A172 (cell line): ENCODE results near the gene TUBGCP4. TPM values are rescaled to one million over a fixed set of nuclear protein-coding genes. Genes with fewer than 3 reads are reported as not detected.
A peak's percentile ranks its signal among the peaks of the same experiment; 100 is the strongest.
"Not testable (repeated sequence)": the region's sequence is repeated elsewhere in the genome, so short reads cannot be mapped to it uniquely, and the experiment has no call there.

ENCODE experiments used
- DNase-seq: peaks from one replicate; pipeline ENCODE4 v3.0.0-alpha.2; 2015; ENCODE audit warnings: low spot score
- total RNA-seq: library from RNA; depleted of rRNA; stranded (reverse); fragments of >200 nt; shearing (Covaris generic); gene quantifications from 2 replicates; pipeline ENCODE4 v1.2.3, GENCODE V29; 2014; rRNA removed

Gene TUBGCP4
- total RNA-seq, result 9.0 and 11.2 TPM in 2 replicates

GRCh38 chr15:43370975-43371974, at the start of gene TUBGCP4, which contains the start of gene ZSCAN29:
Gene TUBGCP4 (plus strand): TSS chr15:43371101. CDS start chr15:43371355, 254 bp downstream.
Gene ZSCAN29 (minus strand): TSS chr15:43371043. CDS start chr15:43369913, 1,130 bp downstream.
- peak; percentile 40 for DNase-seq

DNA sequence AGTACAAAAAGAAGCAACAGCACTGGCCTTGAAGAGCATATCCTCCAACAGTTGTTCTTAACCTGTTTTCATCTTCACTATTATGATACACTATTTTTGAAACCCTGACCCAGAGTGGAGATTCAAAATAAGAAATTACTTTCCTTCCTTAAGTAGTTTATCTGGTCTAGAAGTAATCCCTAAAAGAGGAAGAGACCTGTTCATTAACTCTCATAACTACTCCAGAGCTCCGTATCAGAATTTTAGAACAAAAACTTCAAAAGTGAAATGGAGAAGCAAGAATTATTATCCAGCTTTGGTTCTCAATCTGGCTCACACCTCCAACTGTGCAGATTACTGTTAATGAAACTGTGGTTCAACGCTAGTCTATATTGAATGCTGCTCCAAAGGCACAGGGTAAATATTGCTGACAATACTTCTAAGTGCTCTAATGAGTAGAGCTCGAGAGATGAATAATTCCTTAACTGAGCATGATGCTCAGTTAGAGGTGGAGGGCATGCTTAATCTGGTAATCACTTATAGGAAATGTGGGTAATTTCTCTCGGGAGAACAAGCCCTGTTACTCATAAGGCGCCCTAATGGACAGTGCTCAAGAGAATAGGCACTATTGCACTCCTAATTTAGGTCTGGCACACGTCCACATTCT, 45.7 kb upstream of the TUBGCP4 start:
- DNase-seq, result no peak

DNA sequence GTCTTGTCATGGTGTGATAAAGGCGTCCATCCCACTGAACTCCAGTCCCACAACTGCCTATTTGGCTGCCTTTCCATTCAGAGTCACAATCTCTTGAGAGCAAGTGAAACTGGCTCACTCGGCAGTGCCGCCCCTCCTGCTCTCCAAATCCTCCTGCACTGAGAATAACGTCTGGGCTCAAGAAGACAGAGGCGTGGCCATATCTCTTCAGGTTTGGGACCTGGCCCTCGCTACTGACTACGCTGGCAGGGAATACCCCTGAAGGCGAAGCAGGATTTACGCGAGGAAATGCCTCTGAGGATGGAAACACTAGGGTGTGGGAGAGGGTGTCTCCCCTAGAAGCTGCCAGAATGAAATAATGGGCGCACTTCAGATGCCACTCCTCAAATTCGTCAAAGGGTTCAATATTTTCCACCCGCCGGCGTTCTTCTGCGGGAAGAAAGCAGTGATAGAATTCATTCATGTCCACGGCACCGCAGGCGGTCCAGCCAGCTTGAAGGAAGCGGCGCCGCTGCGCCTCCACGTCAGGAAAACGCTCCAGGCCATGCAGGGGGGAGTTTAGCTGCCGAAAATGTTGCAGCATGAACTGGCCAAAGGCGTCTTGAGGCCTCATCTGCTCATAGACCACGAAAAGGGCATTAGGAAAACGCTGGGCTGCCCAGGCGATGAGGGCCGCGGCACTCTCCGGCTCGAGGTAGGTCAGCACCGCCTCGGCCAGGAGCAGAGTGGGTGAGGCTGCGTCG, 41.5 kb upstream of the TUBGCP4 start:
- DNase-seq, result no peak

- peak; percentile 90 for DNase-seq
Measured at GRCh38 chr15:43329960-43330779, 40.7 kb upstream of the TUBGCP4 start, which contains the start of gene LCMT2. Gene LCMT2 (minus strand): TSS chr15:43330573. CDS start chr15:43330489, 84 bp downstream.

DNA sequence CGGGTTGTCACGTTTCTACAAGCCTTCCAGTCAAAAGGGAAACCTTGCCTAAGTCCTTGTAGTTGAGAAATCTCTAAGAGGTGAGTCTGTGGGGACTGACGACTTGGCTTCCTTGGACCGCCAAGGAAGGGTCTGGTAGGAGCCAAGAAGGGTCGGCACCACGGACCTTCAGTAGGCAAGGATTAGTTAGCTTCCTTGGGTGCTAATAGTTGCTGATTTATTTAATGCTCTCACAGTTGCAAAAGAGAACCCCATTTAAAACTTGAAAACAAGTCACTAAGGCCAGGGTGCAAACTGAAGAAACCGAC, 40.2 kb upstream of the TUBGCP4 start:
- no peak for DNase-seq

GRCh38 chr15:43346305-43346704, 24.6 kb upstream of the TUBGCP4 start:
- no peak for DNase-seq

DNA sequence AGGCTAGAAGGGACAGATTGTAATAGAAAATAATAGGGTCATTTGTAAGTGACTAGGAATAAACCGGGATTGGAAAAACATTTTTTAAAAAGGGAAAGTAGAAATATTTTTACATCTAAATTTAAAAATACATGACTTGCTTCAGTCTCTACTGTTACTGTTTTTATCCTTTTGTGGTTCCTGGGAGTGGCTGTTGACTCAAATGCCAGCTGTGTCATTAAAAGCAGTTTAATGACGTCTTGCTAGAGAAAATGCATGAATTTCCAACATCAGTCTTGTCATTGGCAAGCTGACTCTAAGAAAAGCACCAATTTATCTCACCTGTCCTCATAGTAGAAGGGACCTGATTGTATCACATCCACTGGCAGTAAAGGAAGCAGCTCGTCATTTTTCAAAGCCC, 23.8 kb upstream of the TUBGCP4 start:
- no peak for DNase-seq

GRCh38 chr15:43352693-43353382, 18.1 kb upstream of the TUBGCP4 start:
- DNase-seq, result no peak

DNA sequence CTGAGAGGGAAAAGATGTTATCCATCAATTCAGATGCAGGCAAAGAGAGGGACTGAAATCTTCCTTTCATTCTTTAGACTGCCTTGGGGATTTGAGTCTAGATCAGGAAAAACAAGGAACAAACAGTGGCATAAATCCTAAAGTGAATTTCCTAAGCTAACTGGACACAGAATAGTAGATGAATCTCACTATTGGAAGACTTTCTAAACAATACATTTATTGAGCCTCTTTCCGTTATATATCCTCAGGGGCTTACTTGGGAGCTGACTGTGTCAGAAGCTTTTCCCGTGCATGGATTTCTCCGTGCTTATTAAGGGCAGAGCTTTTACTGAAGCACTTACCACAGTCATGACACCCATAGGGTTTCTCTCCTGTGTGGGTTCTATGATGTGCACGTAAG, 10.1 kb upstream of the TUBGCP4 start:
- no peak for DNase-seq

DNA sequence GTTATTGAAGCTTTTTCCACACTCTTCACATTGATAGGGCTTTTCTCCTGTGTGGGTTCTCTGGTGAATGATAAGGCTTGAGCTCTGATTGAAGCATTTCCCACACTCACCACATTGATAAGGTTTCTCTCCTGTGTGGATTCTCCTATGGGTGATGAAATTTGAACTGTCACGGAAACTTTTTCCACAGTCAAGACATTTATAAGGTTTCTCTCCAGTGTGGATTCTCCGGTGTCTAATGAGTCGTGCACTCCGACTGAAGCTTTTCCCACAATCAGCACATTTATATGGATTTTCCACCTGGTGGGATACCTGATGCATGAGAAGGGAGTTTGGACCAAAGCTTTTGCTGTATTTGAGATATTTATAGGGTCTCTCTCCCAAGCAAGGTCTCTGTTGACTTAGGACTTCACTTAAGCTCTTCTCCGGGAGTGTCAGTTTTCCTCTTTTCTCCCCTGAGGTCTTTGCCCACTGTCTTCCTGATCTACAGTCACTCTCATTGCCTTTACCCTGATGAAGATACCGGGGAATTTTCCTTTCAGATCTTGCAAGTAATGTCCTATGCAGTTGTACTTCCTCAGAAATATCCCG, 9.5 kb upstream of the TUBGCP4 start:
- no peak for DNase-seq

DNA sequence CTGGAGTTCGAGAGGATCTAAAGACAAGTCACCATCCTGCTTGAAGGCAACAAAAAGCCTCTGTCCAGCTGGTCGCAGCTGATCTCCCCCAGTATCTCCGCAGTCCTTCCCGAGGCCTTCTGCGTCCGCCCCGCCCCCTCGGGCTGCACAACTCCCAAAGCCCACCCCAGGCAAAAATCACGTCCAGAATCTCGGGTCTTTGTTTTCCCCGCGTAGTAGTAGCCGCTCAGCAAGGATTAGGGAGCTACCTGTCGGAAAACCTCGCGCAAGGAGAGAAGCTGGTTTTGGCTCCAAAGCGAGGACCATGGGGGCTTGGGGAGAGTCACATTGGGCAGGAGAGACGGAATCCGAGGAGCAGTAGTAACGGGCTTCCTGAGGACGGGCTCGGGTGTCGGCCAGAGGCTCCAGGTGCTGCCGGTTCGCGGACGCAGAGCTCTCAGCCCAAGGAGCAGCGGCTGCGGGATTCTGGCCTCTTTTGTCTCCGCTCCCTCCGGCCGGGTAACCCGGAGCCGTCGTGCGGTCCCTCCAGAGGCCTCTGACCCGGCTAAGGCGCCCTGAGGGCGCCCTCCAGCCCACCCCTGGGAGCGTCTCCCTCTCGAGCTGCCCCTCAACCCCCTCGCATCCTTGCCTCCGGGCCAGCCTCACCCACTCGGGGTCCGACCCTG, 459 bp upstream of the TUBGCP4 start:
- no peak for DNase-seq

DNA sequence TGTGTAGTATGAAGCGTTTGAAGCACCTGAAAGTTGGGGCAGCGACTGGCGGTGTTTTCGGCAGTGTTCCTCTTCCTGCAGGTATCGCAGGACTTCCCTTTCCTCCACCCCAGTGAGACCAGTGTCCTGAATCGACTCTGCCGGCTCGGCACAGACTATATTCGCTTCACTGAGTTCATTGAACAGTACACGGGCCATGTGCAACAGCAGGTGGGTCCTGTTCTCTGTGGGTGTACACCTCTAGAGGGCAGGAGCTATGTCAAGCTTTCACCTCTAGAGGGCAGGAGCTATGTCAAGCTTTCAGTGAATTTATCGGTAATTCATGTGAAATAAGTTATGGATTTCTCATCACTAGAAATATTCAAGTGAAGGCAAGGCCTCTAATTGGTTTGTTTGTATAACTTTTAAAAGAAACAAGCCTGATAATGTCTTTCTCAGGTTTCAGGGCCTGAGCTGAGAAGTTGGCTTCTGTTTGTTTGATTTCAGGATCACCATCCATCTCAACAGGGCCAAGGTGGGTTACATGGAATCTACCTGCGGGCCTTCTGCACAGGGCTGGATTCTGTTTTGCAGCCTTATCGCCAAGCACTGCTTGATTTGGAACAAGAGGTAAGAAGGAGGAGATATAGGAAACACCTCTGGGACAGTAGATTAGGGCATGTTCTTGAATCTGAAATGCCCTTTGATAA, 5.3 kb downstream of the TUBGCP4 start:
- DNase-seq, result peak; percentile 21

DNA sequence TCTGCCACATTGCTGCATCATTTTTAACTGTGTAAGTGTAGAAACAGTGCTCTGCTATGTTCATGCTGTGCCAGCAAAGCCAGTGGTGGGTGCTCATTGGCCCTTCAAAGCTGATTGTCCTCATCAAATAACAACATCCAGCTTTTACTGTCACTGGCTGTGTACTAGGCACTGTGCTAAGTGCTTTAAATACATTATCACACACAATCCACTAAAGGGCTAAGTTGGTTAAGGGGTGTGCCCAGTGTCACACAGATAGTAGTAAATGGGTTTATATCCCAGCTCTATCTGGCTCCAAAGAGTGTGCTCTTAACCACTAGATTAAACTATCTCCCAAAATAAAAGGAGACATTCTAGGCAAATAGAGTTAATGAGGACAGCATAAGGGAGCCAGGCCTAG, 7.7 kb downstream of the TUBGCP4 start:
- DNase-seq, result no peak

DNA sequence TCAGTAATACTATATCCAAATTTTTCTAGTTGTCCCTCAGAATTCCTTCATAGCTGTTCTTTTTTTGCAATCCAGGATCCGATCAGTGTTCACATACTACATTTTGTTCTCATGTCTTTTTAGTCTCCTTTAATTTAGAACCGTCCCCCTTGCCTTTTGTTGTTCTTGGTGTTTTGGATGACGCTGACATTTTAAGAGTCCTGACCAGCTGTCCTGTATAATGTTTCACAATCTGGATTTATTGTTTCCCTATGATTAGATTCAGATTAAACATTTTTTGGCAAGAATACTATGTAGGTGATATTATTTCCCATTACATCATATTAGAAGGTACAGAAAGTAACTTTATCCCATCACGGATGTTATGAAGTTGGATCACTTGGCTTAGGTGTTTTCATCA, 11.4 kb downstream of the TUBGCP4 start:
- no peak for DNase-seq

DNA sequence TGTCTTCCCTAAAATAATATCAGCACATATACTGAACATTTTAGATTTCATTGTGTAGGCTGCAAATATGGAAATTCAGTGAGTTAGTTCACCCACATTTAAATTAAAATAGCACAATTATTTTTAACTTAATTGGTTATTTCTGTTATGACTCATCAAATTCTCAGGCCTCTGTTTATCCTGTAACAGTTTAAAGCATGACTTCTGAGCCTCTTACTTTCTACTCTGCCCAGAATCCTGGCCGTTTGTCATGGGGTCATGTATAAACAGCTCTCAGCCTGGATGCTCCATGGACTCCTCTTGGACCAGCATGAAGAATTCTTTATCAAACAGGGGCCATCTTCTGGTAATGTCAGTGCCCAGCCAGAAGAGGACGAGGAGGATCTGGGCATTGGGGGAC, 12.2 kb downstream of the TUBGCP4 start:
- DNase-seq, result no peak

- DNase-seq, result peak; percentile 22
Measured at GRCh38 chr15:43390723-43391122, 19.8 kb downstream of the TUBGCP4 start.

GRCh38 chr15:43393592-43393991, 22.7 kb downstream of the TUBGCP4 start:
- DNase-seq, result not testable (repeated sequence)

DNA sequence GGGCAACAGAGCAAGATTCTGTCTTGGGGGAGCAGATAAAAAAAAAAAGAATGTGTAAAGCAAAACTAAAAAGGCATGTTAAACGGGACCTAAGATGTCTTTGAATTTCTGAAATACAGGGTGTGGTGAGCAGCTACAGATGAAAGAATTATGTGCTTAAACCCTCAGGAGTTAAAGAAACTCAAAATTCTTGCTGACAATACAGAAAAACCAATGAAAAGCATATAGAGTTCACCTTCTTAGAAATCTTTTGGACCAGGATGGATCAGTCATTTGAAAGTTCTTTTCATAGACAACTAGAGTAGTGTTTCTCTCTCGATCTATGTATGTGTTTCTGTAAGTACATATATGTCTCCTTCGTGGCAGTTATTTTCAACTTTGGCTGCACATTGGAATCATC, 31.4 kb downstream of the TUBGCP4 start:
- DNase-seq, result no peak

GRCh38 chr15:43403616-43404015, 32.7 kb downstream of the TUBGCP4 start:
- no peak for DNase-seq
